ENCODE data around the gene MAK.

DNA sequence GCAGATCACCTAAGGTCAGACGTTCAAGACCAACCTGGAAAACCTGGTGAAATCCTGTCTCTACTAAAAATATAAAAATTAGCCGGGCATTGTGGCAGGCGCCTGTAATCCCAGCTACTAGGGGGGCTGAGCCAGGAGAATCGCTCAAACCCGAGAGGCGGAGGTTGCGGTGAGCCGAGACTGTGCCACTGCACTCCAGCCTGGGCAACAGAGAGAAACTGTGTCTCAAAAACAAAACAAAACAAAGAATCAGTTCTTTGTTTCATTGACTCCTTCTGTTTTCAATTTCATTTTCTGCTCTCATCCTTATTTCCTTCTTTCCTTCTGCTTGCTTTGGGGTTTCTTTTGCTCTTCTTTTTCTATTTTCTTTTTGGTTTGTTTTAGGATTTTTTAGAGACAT is 124.4 kb downstream of the MAK start:
- TF ChIP-seq, protein P1, sequence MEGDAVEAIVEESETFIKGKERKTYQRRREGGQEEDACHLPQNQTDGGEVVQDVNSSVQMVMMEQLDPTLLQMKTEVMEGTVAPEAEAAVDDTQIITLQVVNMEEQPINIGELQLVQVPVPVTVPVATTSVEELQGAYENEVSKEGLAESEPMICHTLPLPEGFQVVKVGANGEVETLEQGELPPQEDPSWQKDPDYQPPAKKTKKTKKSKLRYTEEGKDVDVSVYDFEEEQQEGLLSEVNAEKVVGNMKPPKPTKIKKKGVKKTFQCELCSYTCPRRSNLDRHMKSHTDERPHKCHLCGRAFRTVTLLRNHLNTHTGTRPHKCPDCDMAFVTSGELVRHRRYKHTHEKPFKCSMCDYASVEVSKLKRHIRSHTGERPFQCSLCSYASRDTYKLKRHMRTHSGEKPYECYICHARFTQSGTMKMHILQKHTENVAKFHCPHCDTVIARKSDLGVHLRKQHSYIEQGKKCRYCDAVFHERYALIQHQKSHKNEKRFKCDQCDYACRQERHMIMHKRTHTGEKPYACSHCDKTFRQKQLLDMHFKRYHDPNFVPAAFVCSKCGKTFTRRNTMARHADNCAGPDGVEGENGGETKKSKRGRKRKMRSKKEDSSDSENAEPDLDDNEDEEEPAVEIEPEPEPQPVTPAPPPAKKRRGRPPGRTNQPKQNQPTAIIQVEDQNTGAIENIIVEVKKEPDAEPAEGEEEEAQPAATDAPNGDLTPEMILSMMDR (IDR thresholded peaks at IDR 0.05) = no peak
- no peak for TF ChIP-seq EZH2 (IDR thresholded peaks at IDR 0.05; ENCODE audit: borderline replicate concordance, insufficient read depth, low read depth, low read length, poor library complexity, severe bottlenecking)
